ENCODE data around the gene FCGR1A. TPM values are rescaled to one million over a fixed set of nuclear protein-coding genes. Genes with fewer than 3 reads are reported as not detected.
"Not testable (repeated sequence)": the region's sequence is repeated elsewhere in the genome, so short reads cannot be mapped to it uniquely, and the experiment has no call there.

FCGR1A gene
- total and polyA plus RNA-seq, 9 donors, result 1.4 to 3.4 (median 2.8) TPM

DNA sequence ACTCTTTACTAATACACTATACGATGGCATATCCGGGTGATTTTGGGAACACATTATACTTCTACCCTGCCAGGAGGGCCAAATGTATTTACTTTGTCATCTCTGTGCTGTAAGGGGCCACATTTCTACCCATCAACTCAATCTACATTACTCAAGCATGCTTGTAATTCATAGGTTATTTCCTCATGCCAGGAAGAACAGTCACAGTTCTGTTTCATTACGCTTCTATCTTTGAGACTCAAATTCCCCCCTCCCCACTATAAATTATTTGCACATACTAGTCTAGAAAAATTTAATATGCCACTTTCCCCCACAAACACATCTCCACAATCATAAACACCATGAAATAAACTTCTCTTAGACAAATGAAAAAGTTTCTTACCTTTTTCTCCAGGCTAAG lies 19.1 kb downstream of the FCGR1A start:
- H3K9me3 ChIP-seq (replicated peaks; ENCODE audit: control insufficient read depth, low read depth, low read length); DNase-seq; H3K36me3 ChIP-seq (ENCODE audit: control insufficient read depth, insufficient read depth, low read length); H3K27me3 ChIP-seq (ENCODE audit: control insufficient read depth, insufficient read depth, low read length); H3K4me3 ChIP-seq (ENCODE audit: low read length); H3K27ac ChIP-seq (ENCODE audit: low read length); H3K4me1 ChIP-seq (ENCODE audit: control insufficient read depth, insufficient read depth, low read length): not testable (repeated sequence)
- no CpG with 5 or more reads among the region's 3 CpGs for WGBS (ENCODE audit: insufficient coverage)

DNA sequence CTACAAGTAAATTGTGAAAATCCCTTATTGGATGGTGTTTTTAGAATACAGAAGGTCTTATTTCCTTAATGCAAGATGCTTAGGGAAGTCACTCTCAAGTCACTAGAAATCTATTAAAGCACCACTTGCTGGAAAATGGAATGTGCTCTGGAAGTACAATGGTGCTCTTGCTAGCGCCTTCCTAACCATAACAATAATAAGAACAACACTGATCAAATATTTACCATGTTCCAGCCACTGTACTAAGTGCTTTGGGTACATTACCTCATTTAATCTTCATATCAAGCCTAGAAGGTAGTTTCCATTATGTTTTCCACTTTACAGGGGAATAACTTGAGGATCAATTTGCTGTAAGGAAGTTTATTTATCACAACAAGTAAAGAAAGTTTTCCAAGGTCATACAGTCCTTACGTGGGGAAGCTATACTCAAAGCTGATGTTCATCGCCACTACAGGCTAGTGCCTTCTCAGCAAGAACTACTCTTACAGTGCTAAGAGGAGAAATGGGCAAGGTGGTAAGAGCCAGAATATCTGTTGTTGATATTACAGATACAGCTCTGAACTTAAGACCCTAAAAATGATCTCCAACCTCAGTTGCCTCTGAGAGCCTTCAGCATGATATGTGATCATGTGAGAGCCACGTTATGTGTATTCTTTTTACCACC lies 22.1 kb downstream of the FCGR1A start:
- H3K27ac ChIP-seq (ENCODE audit: low read length); DNase-seq; H3K4me3 ChIP-seq (ENCODE audit: low read length); H3K9me3 ChIP-seq (replicated peaks; ENCODE audit: control insufficient read depth, low read depth, low read length); H3K4me1 ChIP-seq (ENCODE audit: control insufficient read depth, insufficient read depth, low read length); H3K36me3 ChIP-seq (ENCODE audit: control insufficient read depth, insufficient read depth, low read length); H3K27me3 ChIP-seq (ENCODE audit: control insufficient read depth, insufficient read depth, low read length): not testable (repeated sequence)
- no CpG with 5 or more reads among the region's 4 CpGs for WGBS (ENCODE audit: insufficient coverage)

DNA sequence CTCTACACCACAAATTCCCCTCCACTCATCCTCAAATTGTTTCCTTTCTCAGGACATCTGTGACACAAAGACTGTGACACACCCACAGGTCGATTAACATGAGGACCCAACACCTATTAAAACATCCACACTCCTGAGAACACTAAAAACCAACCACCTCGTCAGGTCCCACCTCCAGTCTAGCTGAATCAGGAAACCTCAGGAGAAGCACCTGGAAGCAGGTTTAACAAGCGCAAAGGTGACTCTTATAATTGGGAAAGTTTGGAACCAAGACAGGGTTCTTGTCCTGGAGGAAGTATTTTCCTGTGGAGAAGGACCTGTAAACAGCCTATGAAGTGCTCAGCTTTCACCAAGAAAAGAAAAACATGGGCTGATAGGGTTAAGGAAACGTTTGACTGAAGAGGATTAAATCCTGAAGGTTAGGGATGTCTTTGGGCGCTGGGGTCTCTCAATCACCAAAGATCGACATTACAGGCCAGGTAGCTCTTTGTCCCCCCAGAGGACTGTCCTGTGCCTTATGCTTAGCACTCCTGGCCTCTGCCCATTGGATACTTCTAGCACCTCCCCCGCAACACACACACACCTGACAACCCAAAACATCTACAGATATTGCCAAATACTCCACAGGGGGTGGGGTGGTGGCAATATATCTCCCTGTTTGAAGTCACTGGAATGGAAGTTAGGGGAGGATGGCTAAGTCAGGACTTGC lies 28.4 kb downstream of the FCGR1A start:
- not testable (repeated sequence) for H3K4me3 ChIP-seq (ENCODE audit: low read length); H3K27me3 ChIP-seq (ENCODE audit: control insufficient read depth, insufficient read depth, low read length); H3K27ac ChIP-seq (ENCODE audit: low read length); H3K36me3 ChIP-seq (ENCODE audit: control insufficient read depth, insufficient read depth, low read length); H3K9me3 ChIP-seq (replicated peaks; ENCODE audit: control insufficient read depth, low read depth, low read length); H3K4me1 ChIP-seq (ENCODE audit: control insufficient read depth, insufficient read depth, low read length)
- WGBS (ENCODE audit: insufficient coverage), result no CpG with 5 or more reads among the region's 7 CpGs
- peak; percentile 3 for DNase-seq

DNA sequence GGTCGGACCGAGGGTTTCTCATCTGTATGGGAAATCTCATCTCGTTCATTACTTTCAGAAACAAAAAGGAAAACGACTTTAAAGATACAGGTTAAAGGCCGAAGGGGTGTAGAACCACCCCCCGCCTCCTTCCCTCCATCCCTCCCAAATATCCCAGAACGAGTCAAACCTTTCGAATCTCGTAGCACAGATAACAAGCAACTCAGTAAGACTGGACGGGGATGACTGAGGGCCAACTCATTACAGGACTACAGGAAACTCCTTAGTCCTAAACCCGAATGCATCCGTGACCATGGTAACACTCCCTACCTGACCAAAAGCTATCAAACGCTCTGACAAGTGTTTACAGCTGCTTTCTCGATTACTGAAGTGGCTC lies 29.0 kb downstream of the FCGR1A start:
- 8% methylated on average over 2 of the region's 14 CpGs for WGBS (ENCODE audit: insufficient coverage)
- H3K27ac ChIP-seq (ENCODE audit: low read length), result peak overlapping the region; percentile 20
- peak; percentile 37 for DNase-seq

DNA sequence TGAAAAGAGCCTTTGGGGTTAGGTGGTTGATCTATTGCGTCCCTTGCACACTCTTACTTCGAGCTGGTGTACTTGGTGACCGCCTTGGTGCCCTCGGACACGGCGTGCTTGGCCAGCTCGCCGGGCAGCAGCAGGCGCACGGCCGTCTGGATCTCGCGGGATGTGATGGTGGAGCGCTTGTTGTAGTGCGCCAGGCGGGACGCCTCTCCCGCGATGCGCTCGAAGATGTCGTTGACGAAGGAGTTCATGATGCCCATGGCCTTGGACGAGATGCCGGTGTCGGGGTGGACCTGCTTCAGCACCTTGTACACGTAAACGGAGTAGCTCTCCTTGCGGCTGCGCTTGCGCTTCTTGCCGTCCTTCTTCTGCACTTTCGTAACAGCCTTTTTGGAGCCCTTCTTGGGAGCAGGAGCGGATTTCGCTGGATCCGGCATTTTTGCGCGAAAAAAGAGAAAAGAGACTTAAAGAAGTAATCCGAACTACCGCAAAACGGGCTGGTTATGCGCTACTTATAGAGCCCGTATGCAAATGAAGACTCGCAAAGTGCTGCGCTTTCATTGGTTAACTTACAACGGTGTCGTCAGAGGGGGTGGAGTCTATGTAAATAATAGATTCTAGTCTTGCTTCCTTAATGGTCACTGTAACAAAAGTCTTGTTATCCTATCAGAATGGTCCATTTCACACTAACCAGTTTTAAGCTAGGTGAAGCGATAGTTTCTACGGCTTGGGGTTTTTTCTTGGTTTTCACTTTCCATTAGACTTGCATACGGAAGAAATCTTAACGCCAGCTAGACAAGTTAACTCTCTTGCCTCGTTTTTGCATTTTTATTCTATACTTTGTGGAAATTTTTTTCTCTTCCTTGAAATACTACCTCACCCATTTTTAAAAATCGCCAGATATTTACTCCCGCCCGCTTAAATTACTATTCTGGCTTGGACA lies 29.7 kb downstream of the FCGR1A start:
- not testable (repeated sequence) for H3K9me3 ChIP-seq (replicated peaks; ENCODE audit: control insufficient read depth, low read depth, low read length); H3K36me3 ChIP-seq (ENCODE audit: control insufficient read depth, insufficient read depth, low read length); H3K4me1 ChIP-seq (ENCODE audit: control insufficient read depth, insufficient read depth, low read length); H3K27me3 ChIP-seq (ENCODE audit: control insufficient read depth, insufficient read depth, low read length)
- Histone ChIP-seq H3K27ac (ENCODE audit: low read length) (peak overlapping the region; percentile 89), H3K4me3 (ENCODE audit: low read length) (peak overlapping the region; percentile 48)
- WGBS (ENCODE audit: insufficient coverage), result 1% methylated on average over 20 of the region's 55 CpGs
- peak; percentile 97 for DNase-seq

More for the DNA sequence above, 29.0 kb downstream of the FCGR1A start:
- not testable (repeated sequence) for H3K27me3 ChIP-seq (ENCODE audit: control insufficient read depth, insufficient read depth, low read length); H3K36me3 ChIP-seq (ENCODE audit: control insufficient read depth, insufficient read depth, low read length); H3K9me3 ChIP-seq (replicated peaks; ENCODE audit: control insufficient read depth, low read depth, low read length); H3K4me1 ChIP-seq (ENCODE audit: control insufficient read depth, insufficient read depth, low read length)
- peak overlapping the region; percentile 40 for H3K4me3 ChIP-seq (ENCODE audit: low read length)

DNA sequence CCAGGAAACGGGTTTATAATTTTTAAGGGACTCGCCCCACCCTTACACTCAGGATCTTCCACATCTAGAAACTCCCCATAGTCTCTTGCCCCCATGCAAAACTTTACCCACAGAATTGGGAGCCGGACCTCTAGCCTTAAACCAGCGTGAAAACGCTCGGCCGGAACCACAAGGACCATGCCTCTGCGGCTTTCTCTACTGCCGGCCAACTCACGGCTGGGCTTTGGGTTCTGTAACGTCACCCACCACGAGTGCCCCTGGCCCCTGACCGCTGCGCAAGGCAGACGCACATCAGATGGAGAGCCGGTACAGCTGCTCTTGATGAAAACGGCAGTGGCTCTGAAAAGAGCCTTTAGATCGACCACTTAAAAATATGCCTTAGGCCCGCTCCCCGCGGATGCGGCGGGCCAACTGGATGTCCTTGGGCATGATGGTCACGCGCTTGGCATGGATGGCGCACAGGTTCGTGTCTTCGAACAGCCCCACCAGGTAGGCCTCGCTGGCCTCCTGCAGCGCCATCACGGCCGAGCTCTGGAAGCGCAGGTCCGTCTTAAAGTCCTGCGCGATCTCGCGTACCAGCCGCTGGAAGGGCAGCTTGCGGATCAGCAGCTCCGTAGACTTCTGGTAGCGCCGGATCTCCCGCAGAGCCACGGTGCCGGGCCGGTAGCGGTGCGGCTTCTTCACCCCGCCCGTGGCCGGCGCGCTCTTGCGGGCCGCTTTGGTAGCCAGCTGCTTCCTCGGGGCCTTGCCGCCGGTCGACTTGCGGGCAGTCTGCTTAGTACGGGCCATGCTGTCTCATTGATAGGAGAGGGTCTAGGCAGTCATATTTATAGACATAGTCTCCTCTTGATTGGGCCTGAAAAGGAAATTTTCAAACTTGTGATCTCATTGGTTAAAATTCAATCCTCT lies 30.7 kb downstream of the FCGR1A start:
- peak; percentile 91 for DNase-seq
- Histone ChIP-seq H3K4me3 (ENCODE audit: low read length) (peak overlapping the region; percentile 47), H3K27ac (ENCODE audit: low read length) (peak overlapping the region; percentile 89)
- H3K9me3 ChIP-seq (replicated peaks; ENCODE audit: control insufficient read depth, low read depth, low read length); H3K4me1 ChIP-seq (ENCODE audit: control insufficient read depth, insufficient read depth, low read length); H3K36me3 ChIP-seq (ENCODE audit: control insufficient read depth, insufficient read depth, low read length); H3K27me3 ChIP-seq (ENCODE audit: control insufficient read depth, insufficient read depth, low read length): not testable (repeated sequence)
- 0% methylated on average over 2 of the region's 62 CpGs for WGBS (ENCODE audit: insufficient coverage)

DNA sequence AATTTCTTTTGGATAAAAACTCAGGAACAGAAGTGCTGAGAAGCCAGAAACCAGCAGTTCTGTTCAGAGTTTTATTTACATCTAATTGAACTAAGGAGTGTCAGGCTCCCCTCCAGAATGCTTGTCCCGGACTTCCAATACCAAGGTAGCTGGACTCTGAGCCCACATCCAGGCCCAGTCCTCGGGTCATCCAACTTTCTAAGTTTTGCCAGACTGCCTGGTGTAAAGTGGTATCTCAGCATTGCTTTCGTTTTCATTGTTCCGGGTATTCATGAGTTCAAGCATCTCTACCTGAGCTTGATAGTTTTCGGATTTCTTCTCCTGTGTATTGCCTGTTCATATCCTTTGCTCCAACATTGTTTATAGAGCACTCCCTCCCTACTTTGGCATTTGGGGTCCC lies 37.9 kb downstream of the FCGR1A start:
- not testable (repeated sequence) for H3K27ac ChIP-seq (ENCODE audit: low read length); DNase-seq; H3K9me3 ChIP-seq (replicated peaks; ENCODE audit: control insufficient read depth, low read depth, low read length); H3K36me3 ChIP-seq (ENCODE audit: control insufficient read depth, insufficient read depth, low read length); H3K27me3 ChIP-seq (ENCODE audit: control insufficient read depth, insufficient read depth, low read length); H3K4me1 ChIP-seq (ENCODE audit: control insufficient read depth, insufficient read depth, low read length); H3K4me3 ChIP-seq (ENCODE audit: low read length)
- no CpG with 5 or more reads among the region's 5 CpGs for WGBS (ENCODE audit: insufficient coverage)

DNA sequence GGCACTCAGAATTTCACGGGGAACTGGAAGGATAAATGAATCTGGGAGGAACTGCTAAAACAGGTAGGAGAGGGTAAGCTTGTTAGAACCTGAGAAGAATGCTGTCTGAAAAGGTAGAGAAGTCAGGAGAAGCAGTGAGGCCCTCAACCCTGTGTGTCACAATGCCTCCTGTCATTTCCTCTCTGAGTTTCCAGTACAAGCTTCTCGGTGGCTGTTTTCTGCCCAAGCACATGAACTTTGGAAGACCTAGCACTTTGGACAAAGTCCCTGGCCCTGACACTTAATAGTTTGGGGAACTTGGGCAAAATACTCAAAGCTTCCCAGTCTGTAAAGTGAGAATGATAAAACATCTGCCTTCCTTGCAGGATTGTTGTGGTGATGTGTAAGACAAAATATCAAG lies 44.1 kb downstream of the FCGR1A start:
- H3K36me3 ChIP-seq (ENCODE audit: control insufficient read depth, insufficient read depth, low read length); H3K4me1 ChIP-seq (ENCODE audit: control insufficient read depth, insufficient read depth, low read length); DNase-seq; H3K27ac ChIP-seq (ENCODE audit: low read length); H3K27me3 ChIP-seq (ENCODE audit: control insufficient read depth, insufficient read depth, low read length); H3K9me3 ChIP-seq (replicated peaks; ENCODE audit: control insufficient read depth, low read depth, low read length); H3K4me3 ChIP-seq (ENCODE audit: low read length): not testable (repeated sequence)
- WGBS (ENCODE audit: insufficient coverage), result no CpG with 5 or more reads among the region's 2 CpGs

DNA sequence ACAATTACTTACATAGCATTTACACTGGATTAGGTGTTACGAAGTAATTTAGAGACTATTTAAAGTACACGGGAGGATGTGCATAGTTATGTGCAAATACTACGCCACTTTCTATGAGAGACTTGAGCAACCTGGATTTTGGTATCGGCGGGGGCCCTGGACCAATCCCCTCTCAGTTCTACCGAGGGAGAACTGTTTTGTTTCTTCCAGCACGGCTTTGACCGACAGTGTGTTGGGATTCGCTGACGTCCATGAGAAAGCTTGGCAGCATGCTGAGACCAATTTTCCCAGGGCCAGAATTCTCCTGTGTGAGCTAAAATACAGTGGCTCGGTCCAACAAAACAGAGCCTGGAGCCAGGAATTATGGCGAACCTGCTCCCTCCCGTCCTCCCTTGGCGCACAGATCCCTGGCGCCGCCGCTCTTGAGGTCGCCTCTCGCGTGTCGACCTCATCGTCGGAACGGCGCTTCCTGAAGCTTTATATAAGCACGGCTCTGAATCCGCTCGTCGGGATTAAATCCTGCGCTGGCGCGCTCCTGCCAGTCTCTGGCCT lies 49.3 kb downstream of the FCGR1A start:
- H3K36me3 ChIP-seq (ENCODE audit: control insufficient read depth, insufficient read depth, low read length); H3K4me1 ChIP-seq (ENCODE audit: control insufficient read depth, insufficient read depth, low read length); H3K27me3 ChIP-seq (ENCODE audit: control insufficient read depth, insufficient read depth, low read length); H3K27ac ChIP-seq (ENCODE audit: low read length); H3K4me3 ChIP-seq (ENCODE audit: low read length); H3K9me3 ChIP-seq (replicated peaks; ENCODE audit: control insufficient read depth, low read depth, low read length); DNase-seq: not testable (repeated sequence)
- no CpG with 5 or more reads among the region's 32 CpGs for WGBS (ENCODE audit: insufficient coverage)
